ENCODE data around the gene VPS26C. TPM values are rescaled to one million over a fixed set of nuclear protein-coding genes. Genes with fewer than 3 reads are reported as not detected.
A peak's percentile ranks its signal among the peaks of the same experiment; 100 is the strongest.

Gene VPS26C
- total and polyA plus RNA-seq, 2 of the 13 experiments (the other 11 are each of a cell fraction or from before 2014, with no cell fraction given): 30.3 to 39.7 TPM

GRCh38 chr21:37220981-37221664 is 46.0 kb downstream of the VPS26C start (continued):
- TF ChIP-seq, protein P1, sequence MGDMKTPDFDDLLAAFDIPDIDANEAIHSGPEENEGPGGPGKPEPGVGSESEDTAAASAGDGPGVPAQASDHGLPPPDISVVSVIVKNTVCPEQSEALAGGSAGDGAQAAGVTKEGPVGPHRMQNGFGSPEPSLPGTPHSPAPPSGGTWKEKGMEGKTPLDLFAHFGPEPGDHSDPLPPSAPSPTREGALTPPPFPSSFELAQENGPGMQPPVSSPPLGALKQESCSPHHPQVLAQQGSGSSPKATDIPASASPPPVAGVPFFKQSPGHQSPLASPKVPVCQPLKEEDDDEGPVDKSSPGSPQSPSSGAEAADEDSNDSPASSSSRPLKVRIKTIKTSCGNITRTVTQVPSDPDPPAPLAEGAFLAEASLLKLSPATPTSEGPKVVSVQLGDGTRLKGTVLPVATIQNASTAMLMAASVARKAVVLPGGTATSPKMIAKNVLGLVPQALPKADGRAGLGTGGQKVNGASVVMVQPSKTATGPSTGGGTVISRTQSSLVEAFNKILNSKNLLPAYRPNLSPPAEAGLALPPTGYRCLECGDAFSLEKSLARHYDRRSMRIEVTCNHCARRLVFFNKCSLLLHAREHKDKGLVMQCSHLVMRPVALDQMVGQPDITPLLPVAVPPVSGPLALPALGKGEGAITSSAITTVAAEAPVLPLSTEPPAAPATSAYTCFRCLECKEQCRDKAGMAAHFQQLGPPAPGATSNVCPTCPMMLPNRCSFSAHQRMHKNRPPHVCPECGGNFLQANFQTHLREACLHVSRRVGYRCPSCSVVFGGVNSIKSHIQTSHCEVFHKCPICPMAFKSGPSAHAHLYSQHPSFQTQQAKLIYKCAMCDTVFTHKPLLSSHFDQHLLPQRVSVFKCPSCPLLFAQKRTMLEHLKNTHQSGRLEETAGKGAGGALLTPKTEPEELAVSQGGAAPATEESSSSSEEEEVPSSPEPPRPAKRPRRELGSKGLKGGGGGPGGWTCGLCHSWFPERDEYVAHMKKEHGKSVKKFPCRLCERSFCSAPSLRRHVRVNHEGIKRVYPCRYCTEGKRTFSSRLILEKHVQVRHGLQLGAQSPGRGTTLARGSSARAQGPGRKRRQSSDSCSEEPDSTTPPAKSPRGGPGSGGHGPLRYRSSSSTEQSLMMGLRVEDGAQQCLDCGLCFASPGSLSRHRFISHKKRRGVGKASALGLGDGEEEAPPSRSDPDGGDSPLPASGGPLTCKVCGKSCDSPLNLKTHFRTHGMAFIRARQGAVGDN (CRISPR knock-in tag; IDR thresholded peaks at IDR 0.05): peak; percentile 99
- no peak for TF ChIP-seq ZNF326 (CRISPR knock-in tag; IDR thresholded peaks at IDR 0.05; ENCODE audit: borderline replicate concordance)
- TF ChIP-seq ZFP37 (CRISPR knock-in tag; IDR thresholded peaks at IDR 0.05; ENCODE audit: borderline replicate concordance): peak; percentile 93; the same call in 1 of the 2 replicates
- TF ChIP-seq ZBTB44 (CRISPR knock-in tag; IDR thresholded peaks at IDR 0.05): no peak
- TF ChIP-seq ELF3 (CRISPR knock-in tag; IDR thresholded peaks at IDR 0.05): peak; percentile 97
- no peak for TF ChIP-seq SMARCE1 (IDR thresholded peaks at IDR 0.05; ENCODE audit: borderline replicate concordance)
- peak; percentile 76 for TF ChIP-seq NR0B2 (CRISPR knock-in tag; IDR thresholded peaks at IDR 0.05)
- 0 out of 2 replicates have a peak, but pooled peaks have one; percentile 32 for TF ChIP-seq RARG (CRISPR knock-in tag; IDR thresholded peaks at IDR 0.05; ENCODE audit: low read depth)
- peak; percentile 90 for TF ChIP-seq ZNF563 (CRISPR knock-in tag; IDR thresholded peaks at IDR 0.05)
- peak; percentile 77; the same call in 1 of the 2 replicates for TF ChIP-seq CERS6 (CRISPR knock-in tag; IDR thresholded peaks at IDR 0.05)
- TF ChIP-seq, protein P2, sequence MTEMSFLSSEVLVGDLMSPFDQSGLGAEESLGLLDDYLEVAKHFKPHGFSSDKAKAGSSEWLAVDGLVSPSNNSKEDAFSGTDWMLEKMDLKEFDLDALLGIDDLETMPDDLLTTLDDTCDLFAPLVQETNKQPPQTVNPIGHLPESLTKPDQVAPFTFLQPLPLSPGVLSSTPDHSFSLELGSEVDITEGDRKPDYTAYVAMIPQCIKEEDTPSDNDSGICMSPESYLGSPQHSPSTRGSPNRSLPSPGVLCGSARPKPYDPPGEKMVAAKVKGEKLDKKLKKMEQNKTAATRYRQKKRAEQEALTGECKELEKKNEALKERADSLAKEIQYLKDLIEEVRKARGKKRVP (CRISPR knock-in tag; IDR thresholded peaks at IDR 0.05): peak in 1 of 2 experiments; percentile 52; a peak in 1 of 4 replicates
- peak; percentile 78 for TF ChIP-seq RBM22 (optimal IDR thresholded peaks at IDR 0.05; ENCODE audit: low read length)
- peak; percentile 68; the same call in 1 of the 2 replicates for TF ChIP-seq TARDBP (CRISPR knock-in tag; IDR thresholded peaks at IDR 0.05)
- TF ChIP-seq ZNF792 (CRISPR knock-in tag; IDR thresholded peaks at IDR 0.05): peak; percentile 77; the same call in 1 of the 2 replicates
- TF ChIP-seq SNRNP70 (IDR thresholded peaks at IDR 0.05; ENCODE audit: low read depth, low read length): no peak
- no peak; the same call in 1 of the 2 replicates for TF ChIP-seq SMAD3 (CRISPR knock-in tag; IDR thresholded peaks at IDR 0.05)
- TF ChIP-seq ZNF691 (CRISPR knock-in tag; IDR thresholded peaks at IDR 0.05; ENCODE audit: borderline replicate concordance, low read depth): peak; percentile 59; the same call in 1 of the 2 replicates
- no peak for TF ChIP-seq ZNF33A (CRISPR knock-in tag; IDR thresholded peaks at IDR 0.05; ENCODE audit: borderline replicate concordance)
- TF ChIP-seq SALL1 (CRISPR knock-in tag; IDR thresholded peaks at IDR 0.05): peak; percentile 93

All from HepG2 (cell line).